Trophoblast cell (in vitro differentiated cells and primary cell): ENCODE measurements around the gene NKPD1. TPM values are rescaled to one million over a fixed set of nuclear protein-coding genes. Genes with fewer than 3 reads are reported as not detected.

Source experiments
- DNase-seq, 2 donors: peaks; one replicate each; pipeline ENCODE4 v3.0.0-alpha.2; 2016
- H2AFZ ChIP-seq: 2 replicates; pipeline ENCODE4 v1.6.1; 2013; ENCODE audit warnings: low read length, moderate library complexity, mild to moderate bottlenecking; ENCODE audit not compliant: insufficient read depth, poor library complexity
- H2AK5ac ChIP-seq: 2 replicates; pipeline ENCODE4 v1.6.1; 2013; ENCODE audit warnings: mild to moderate bottlenecking, low read length
- H2BK120ac ChIP-seq: 2 replicates; pipeline ENCODE4 v1.6.1; 2013; ENCODE audit warnings: low read length, mild to moderate bottlenecking, moderate library complexity; ENCODE audit not compliant: insufficient read depth, poor library complexity
- H2BK12ac ChIP-seq: 2 replicates; pipeline ENCODE4 v1.6.1; 2013; ENCODE audit warnings: mild to moderate bottlenecking, low read length, moderate library complexity
- H2BK5ac ChIP-seq: 2 replicates; pipeline ENCODE4 v1.6.1; 2013; ENCODE audit warnings: low read length, low read depth, moderate library complexity, mild to moderate bottlenecking; ENCODE audit not compliant: poor library complexity
- H3K14ac ChIP-seq: 2 replicates; pipeline ENCODE4 v1.6.1; 2013; ENCODE audit warnings: mild to moderate bottlenecking, low read length
- H3K18ac ChIP-seq: 2 replicates; pipeline ENCODE4 v1.6.1; 2013; ENCODE audit warnings: mild to moderate bottlenecking, low read length
- H3K23ac ChIP-seq: 2 replicates; pipeline ENCODE4 v1.6.1; 2013; ENCODE audit warnings: low read length
- H3K27ac ChIP-seq: 2 replicates; pipeline ENCODE4 v1.5.1; 2013; ENCODE audit warnings: low read depth, mild to moderate bottlenecking, inconsistent platforms, low read length, moderate library complexity
- H3K27me3 ChIP-seq: 2 replicates; pipeline ENCODE4 v1.6.1; 2013; ENCODE audit warnings: inconsistent platforms, mild to moderate bottlenecking, low read length, moderate library complexity; ENCODE audit not compliant: insufficient read depth
- H3K36me3 ChIP-seq, 2 experiments: 1 replicate in 1 of 2; 2 replicates in 1 of 2; pipeline ENCODE4 v1.6.1; 2013; ENCODE audit warnings: low read length in 2 of 2, mild to moderate bottlenecking in 2 of 2, moderate library complexity in 1 of 2; ENCODE audit not compliant: insufficient read depth in 2 of 2, control insufficient read depth in 1 of 2
- H3K4ac ChIP-seq: 2 replicates; pipeline ENCODE4 v1.6.1; 2013; ENCODE audit warnings: low read depth, mild to moderate bottlenecking, low read length, moderate library complexity
- H3K4me1 ChIP-seq, 2 experiments: 1 replicate in 1 of 2; 2 replicates in 1 of 2; pipeline ENCODE4 v1.6.1; 2013; ENCODE audit warnings: low read length in 2 of 2, mild to moderate bottlenecking in 2 of 2, moderate library complexity in 1 of 2; ENCODE audit not compliant: insufficient read depth in 2 of 2, control insufficient read depth in 1 of 2
- H3K4me2 ChIP-seq: 2 replicates; pipeline ENCODE4 v1.6.1; 2013; ENCODE audit warnings: inconsistent platforms, mild to moderate bottlenecking, low read length, moderate library complexity
- H3K4me3 ChIP-seq: 2 replicates; pipeline ENCODE4 v1.5.1; 2013; ENCODE audit warnings: mild to moderate bottlenecking, low read depth, low read length, inconsistent platforms
- H3K79me1 ChIP-seq: one replicate; pipeline ENCODE4 v1.6.1; 2013; ENCODE audit warnings: low read length
- H3K79me2 ChIP-seq: 2 replicates; pipeline ENCODE4 v1.6.1; 2013; ENCODE audit warnings: low read length, mild to moderate bottlenecking; ENCODE audit not compliant: control insufficient read depth, insufficient read depth, poor library complexity
- H3K9ac ChIP-seq: 2 replicates; pipeline ENCODE4 v1.6.1; 2013; ENCODE audit warnings: mild to moderate bottlenecking, low read length
- H3K9me3 ChIP-seq: 2 replicates; pipeline ENCODE4 v1.6.1; 2013; ENCODE audit warnings: low read depth, mild to moderate bottlenecking, control low read depth, inconsistent platforms, low read length; ENCODE audit not compliant: insufficient read depth
- H4K12ac ChIP-seq: 2 replicates; pipeline ENCODE4 v1.6.1; 2013; ENCODE audit warnings: low read depth, mild to moderate bottlenecking, low read length, moderate library complexity
- H4K8ac ChIP-seq: 2 replicates; pipeline ENCODE4 v1.6.1; 2013; ENCODE audit warnings: low read depth, mild to moderate bottlenecking, low read length, moderate library complexity
- H4K91ac ChIP-seq: one replicate; pipeline ENCODE4 v1.6.1; 2013; ENCODE audit warnings: low read depth, mild to moderate bottlenecking, low read length, moderate library complexity
- WGBS: extraction: QIAGEN DNeasy Blood & Tissue Kit; methylation state at CpG from one replicate; pipeline ENCODE4 v1.1.7; 2013; ENCODE audit warnings: missing lambda C conversion rate; ENCODE audit not compliant: insufficient read length, insufficient coverage; ENCODE audit errors: extremely low coverage; 5-methylcytosine and 5-hydroxymethylcytosine counted together
- polyA plus RNA-seq: library from polyadenylated mRNA; stranded (reverse); fragments of 200-250 nt; gene quantifications from 2 replicates; pipeline ENCODE4 v1.2.3, GENCODE V29; 2013

Gene NKPD1, protein sequence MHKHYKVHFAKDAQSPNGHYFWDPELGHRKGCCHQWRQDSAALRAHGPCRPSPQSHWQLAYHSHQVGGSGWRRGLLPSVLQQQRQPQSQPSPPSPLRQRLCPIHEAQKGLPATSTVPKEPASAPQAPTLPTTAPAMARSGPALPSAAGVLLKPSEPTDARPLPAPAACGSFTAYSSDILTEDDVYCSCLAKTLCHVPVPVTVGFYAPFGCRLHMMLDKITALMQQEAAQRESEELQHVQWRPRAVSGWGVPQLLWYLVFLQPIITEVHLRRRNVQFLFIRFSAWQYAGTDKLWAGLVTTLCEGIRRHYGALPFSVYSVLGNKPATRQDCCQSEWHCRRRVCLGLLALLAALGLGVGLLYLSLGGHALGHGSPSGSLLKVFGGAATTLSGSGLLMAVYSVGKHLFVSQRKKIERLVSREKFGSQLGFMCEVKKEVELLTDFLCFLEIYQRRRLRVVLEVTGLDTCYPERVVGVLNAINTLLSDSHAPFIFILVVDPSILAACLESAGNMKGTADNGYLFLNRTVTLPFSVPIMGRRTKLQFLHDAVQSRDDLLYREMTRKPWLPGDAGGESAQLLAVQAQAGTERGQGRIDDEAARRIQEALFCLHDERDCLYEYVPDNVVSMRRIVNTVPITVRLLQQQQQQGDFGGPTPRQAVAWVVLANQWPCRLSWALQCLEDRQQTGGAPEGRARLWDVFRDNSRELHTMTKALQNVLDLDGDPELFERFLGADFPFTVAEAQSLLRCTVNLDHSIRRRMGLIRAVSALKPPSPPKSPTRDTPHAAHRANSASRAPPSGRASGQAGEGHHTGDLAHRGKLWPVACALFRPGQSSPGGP
- 0.10 TPM in 2 replicates for polyA plus RNA-seq

DNA sequence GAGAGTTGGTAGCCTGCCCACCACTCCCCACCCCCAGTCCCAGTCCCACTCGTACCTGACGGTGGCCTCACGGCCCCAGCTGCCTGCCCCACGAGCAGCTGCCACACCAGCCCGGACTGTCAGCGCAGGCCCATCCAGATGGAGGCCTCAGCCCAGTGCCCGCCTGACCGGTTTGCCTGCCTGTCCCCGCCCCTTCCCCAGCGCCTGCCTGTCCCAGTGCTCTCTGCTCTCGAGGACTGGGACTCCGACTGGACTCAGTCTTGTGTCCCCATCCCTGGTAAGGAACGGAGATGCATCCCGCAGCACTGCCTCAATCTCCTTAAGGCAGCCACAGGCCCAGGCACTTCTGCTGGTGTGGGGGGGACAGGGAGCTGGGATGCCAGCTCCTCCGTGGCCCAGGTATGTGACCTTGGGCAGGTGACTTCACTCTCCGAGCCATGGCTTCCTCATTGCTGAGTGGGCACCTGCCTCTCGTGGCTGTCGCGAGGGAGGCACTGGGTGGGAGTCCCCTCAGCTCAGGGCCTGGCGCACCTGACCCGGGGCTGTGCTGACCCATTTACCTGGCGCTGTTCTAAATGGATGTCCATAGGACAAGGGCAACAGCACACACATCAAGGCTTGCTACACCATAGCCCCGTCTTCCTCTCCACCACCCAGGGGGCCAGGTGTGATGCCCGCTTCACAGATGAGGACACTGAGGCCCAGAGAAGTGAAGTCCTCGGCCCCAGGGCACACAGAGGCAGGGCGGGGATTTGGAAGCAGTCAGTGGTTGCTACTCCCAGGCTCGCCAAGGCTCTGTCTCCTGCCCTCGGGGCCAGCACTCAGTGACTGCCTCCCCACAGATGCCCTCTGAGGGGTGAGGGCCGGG is at the start of gene NKPD1:
Gene NKPD1 (minus strand): TSS at position 113 of the 868 bp plus-strand sequence. CDS start 832 bp downstream, outside the sequence.
- H3K18ac ChIP-seq, result no peak within 1 kb of the TSS

DNA sequence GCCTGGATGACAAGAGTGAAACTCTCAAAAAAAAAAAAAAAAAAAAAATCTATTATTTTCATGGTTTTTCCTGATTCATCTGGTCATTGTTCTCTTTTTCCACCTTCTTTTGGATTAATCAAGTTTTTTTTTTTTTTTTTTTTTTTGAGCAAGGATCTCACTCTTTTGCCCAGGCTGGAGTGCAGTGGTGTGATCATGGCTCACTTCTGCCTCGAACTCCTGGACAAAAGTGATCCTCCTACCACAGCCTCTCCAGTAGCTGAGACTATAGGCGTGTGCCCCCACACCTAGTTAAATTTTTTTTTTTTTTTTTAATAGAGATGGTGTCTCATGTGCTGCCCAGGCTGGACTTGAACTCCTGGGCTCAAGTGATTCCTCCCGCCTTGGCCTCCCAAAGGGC is 45.5 kb upstream of the NKPD1 start:
- no CpG with 5 or more reads among the region's 3 CpGs for WGBS
- no peak overlapping the region for H2BK120ac ChIP-seq
- no peak overlapping the region for H3K4me3 ChIP-seq
- no peaks in the 10 kb centered on the region for H3K27me3 ChIP-seq
- no peak overlapping the region for H3K27ac ChIP-seq
- H3K9me3 ChIP-seq, result no peaks in the 10 kb centered on the region
- H2BK12ac ChIP-seq, result no peak overlapping the region
- no peak overlapping the region for H2AFZ ChIP-seq
- H4K91ac ChIP-seq, result no peak overlapping the region
- DNase-seq, result no peak
- H3K4me1 ChIP-seq, result no peaks in the 10 kb centered on the region
- no peak overlapping the region for H4K8ac ChIP-seq
- H3K9ac ChIP-seq, result no peak overlapping the region
- H2AK5ac ChIP-seq, result no peak overlapping the region
- no peak overlapping the region for H3K4ac ChIP-seq
- no peak overlapping the region for H3K23ac ChIP-seq
- no peak overlapping the region for H2BK5ac ChIP-seq
- H3K36me3 ChIP-seq, result no peaks in the 10 kb centered on the region
- H4K12ac ChIP-seq, result no peak overlapping the region
- H3K4me2 ChIP-seq, result no peak overlapping the region
- H3K14ac ChIP-seq, result no peak overlapping the region
- no peaks in the 10 kb centered on the region for H3K79me2 ChIP-seq
- H3K79me1 ChIP-seq, result no peaks in the 10 kb centered on the region
- no peak overlapping the region for H3K18ac ChIP-seq

More for the DNA sequence above, at the start of gene NKPD1:
- H3K79me2 ChIP-seq, result no peaks in the 10 kb centered on the region
- no peak within 1 kb of the TSS for H4K12ac ChIP-seq
- no peak within 1 kb of the TSS for H3K14ac ChIP-seq
- H3K27ac ChIP-seq, result no peak within 1 kb of the TSS
- no peak within 1 kb of the TSS for H2BK12ac ChIP-seq
- H2BK120ac ChIP-seq, result no peak within 1 kb of the TSS
- no peak within 1 kb of the TSS for H3K4me3 ChIP-seq
- no peak within 1 kb of the TSS for H4K8ac ChIP-seq
- no peak within 1 kb of the TSS for H3K9ac ChIP-seq
- peak; percentile 76 to 78 for DNase-seq
- no peak within 1 kb of the TSS for H2AK5ac ChIP-seq
- H3K36me3 ChIP-seq, result no peaks in the 10 kb centered on the region
- no peak within 1 kb of the TSS for H3K4ac ChIP-seq
- no peaks in the 10 kb centered on the region for H3K27me3 ChIP-seq
- H3K79me1 ChIP-seq, result no peaks in the 10 kb centered on the region
- H2AFZ ChIP-seq, result no peak within 1 kb of the TSS
- H2BK5ac ChIP-seq, result no peak within 1 kb of the TSS
- H3K4me1 ChIP-seq, result peaks cover 17 to 18% of the 10 kb centered on the region in 2 experiments
- no peak within 1 kb of the TSS for H4K91ac ChIP-seq
- no peak within 1 kb of the TSS for H3K23ac ChIP-seq
- peak within 1 kb of the TSS; percentile 14 for H3K4me2 ChIP-seq
- WGBS, result no CpG with 5 or more reads among the region's 29 CpGs
- no peaks in the 10 kb centered on the region for H3K9me3 ChIP-seq

DNA sequence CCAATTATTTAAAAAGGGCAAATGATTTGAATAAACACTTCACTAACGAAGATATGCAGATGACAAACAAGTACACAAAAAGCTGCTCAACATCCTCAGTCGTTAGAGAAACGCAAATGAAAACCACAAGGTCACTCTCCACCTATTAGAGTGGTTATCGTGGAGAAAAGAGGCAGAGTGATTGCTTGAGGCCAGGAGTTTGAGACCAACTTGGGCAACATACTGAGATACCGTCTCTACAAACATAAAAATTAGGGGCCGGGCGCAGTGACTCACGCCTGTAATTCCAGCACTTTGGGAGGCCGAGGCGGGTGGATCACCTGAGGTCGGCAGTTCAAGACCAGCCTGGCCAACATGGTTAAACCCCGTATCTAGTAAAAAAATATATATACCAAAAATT is 45.0 kb upstream of the NKPD1 start:
- H3K79me1 ChIP-seq, result no peaks in the 10 kb centered on the region
- H4K91ac ChIP-seq, result no peak overlapping the region
- H3K9ac ChIP-seq, result no peak overlapping the region
- no peaks in the 10 kb centered on the region for H3K36me3 ChIP-seq
- H4K12ac ChIP-seq, result no peak overlapping the region
- no peak overlapping the region for H2BK120ac ChIP-seq
- no peak overlapping the region for H3K18ac ChIP-seq
- no peaks in the 10 kb centered on the region for H3K4me1 ChIP-seq
- WGBS, result no CpG with 5 or more reads among the region's 12 CpGs
- H3K27me3 ChIP-seq, result no peaks in the 10 kb centered on the region
- no peaks in the 10 kb centered on the region for H3K79me2 ChIP-seq
- no peak overlapping the region for H2BK12ac ChIP-seq
- H3K4ac ChIP-seq, result no peak overlapping the region
- H3K23ac ChIP-seq, result no peak overlapping the region
- H3K4me3 ChIP-seq, result no peak overlapping the region
- H3K27ac ChIP-seq, result no peak overlapping the region
- no peaks in the 10 kb centered on the region for H3K9me3 ChIP-seq
- peak in 1 of 2 donors; percentile 4 for DNase-seq
- no peak overlapping the region for H2AFZ ChIP-seq
- no peak overlapping the region for H2AK5ac ChIP-seq
- no peak overlapping the region for H2BK5ac ChIP-seq
- H3K14ac ChIP-seq, result no peak overlapping the region
- H4K8ac ChIP-seq, result no peak overlapping the region
- no peak overlapping the region for H3K4me2 ChIP-seq

DNA sequence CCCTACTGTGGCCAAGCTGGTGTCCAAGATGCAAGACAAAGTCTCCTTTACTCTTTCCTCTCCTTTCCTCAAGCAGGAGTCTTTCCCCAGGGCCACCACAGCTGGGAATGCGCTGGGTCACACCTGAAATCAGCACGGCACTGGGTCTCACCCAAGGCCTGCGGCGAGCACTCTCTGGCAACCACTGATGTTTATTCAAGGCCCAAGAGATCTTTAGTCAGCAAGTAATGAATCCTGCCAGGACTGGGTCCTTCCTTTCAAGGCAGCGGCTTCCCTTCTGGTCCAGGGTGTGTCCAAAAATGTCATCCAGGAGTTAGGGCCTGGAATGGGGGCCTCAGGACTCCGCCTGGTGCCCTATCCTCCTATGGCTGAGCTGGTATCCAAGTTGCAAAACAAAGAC is 41.9 kb upstream of the NKPD1 start:
- no peaks in the 10 kb centered on the region for H3K4me1 ChIP-seq
- H2BK12ac ChIP-seq, result no peak overlapping the region
- H2BK120ac ChIP-seq, result no peak overlapping the region
- H3K23ac ChIP-seq, result no peak overlapping the region
- H3K27me3 ChIP-seq, result no peaks in the 10 kb centered on the region
- H4K12ac ChIP-seq, result no peak overlapping the region
- DNase-seq, result no peak
- no peak overlapping the region for H4K91ac ChIP-seq
- H3K79me2 ChIP-seq, result no peaks in the 10 kb centered on the region
- no CpG with 5 or more reads among the region's 6 CpGs for WGBS
- H3K27ac ChIP-seq, result no peak overlapping the region
- no peak overlapping the region for H2AFZ ChIP-seq
- H3K9me3 ChIP-seq, result no peaks in the 10 kb centered on the region
- H3K9ac ChIP-seq, result no peak overlapping the region
- no peak overlapping the region for H3K14ac ChIP-seq
- H2BK5ac ChIP-seq, result no peak overlapping the region
- H4K8ac ChIP-seq, result no peak overlapping the region
- no peak overlapping the region for H3K18ac ChIP-seq
- H2AK5ac ChIP-seq, result no peak overlapping the region
- H3K4me2 ChIP-seq, result no peak overlapping the region
- H3K79me1 ChIP-seq, result no peaks in the 10 kb centered on the region
- H3K4me3 ChIP-seq, result no peak overlapping the region
- no peak overlapping the region for H3K4ac ChIP-seq
- H3K36me3 ChIP-seq, result no peaks in the 10 kb centered on the region
